DND-41 (cell line): Measurements from ENCODE around the gene CYP4F22.

ENCODE experiments used
- EZH2 ChIP-seq: IDR thresholded peaks from 3 replicates; pipeline ENCODE4 v1.6.1; 2012; ENCODE audit warnings: borderline replicate concordance, low read depth, mild to moderate bottlenecking, moderate library complexity, low read length, inconsistent platforms; ENCODE audit not compliant: severe bottlenecking
- TF ChIP-seq, protein P1 (sequence below): IDR thresholded peaks from 2 replicates; pipeline ENCODE4 v1.5.1; 2012; ENCODE audit warnings: borderline replicate concordance, low read length, moderate library complexity, mild to moderate bottlenecking; ENCODE audit not compliant: poor library complexity, severe bottlenecking; ENCODE audit errors: extremely low read depth

DNA sequence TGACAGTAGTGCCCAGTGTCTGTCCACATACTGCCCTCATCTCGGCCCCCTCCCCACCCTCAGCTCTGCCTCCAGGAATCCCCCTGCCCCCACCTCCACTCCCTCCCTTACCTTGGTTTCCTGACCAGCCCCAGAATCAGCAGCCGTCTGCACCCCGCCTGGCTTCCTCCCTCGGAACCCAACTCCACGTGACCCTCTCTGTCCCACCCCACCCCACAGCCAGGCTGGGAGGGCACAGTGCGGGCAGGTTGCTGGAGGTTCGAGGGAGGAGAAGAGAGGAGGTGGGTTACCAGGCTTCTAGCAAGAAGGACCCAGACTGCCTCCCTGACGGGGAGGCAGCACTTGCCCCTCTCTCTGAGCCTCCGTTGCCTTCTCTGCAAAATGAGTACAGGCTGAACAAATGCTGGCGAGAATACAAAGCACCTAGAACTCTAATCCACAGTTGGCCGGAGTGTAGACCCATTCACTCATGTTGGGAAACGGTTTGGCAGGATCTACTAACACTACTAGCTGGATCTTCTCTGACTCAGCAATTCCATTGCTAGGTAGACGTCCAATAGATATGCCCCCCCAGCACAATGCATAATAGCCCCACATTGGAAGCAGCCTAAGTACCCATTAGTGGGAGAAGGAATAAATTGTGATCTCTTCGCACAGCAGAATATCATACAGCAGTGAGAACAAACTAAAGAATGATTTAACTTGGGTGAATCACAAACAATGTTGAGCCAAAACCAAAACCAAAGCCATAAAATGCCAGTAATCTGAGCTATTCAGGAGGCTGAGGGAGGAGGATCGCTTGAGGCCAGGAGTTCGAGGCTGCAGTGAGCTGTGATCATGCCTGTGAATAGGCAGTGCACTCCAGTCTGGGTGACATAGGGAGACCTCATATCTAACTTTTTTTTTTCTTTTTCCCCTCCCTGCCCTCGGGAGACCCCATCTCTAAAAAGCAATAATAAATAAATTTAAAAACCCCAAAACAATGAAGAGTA, 43.6 kb upstream of the CYP4F22 start, which contains the start of gene RASAL3:
- TF ChIP-seq, protein P1, sequence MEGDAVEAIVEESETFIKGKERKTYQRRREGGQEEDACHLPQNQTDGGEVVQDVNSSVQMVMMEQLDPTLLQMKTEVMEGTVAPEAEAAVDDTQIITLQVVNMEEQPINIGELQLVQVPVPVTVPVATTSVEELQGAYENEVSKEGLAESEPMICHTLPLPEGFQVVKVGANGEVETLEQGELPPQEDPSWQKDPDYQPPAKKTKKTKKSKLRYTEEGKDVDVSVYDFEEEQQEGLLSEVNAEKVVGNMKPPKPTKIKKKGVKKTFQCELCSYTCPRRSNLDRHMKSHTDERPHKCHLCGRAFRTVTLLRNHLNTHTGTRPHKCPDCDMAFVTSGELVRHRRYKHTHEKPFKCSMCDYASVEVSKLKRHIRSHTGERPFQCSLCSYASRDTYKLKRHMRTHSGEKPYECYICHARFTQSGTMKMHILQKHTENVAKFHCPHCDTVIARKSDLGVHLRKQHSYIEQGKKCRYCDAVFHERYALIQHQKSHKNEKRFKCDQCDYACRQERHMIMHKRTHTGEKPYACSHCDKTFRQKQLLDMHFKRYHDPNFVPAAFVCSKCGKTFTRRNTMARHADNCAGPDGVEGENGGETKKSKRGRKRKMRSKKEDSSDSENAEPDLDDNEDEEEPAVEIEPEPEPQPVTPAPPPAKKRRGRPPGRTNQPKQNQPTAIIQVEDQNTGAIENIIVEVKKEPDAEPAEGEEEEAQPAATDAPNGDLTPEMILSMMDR: no peak
- no peak for TF ChIP-seq EZH2
